ENCODE measurements around the gene DTD2. TPM values are rescaled to one million over a fixed set of nuclear protein-coding genes. Genes with fewer than 3 reads are reported as not detected.

DTD2 gene
- total RNA-seq, 2 donors from 2014 or later = 15.1 to 16.2 TPM

GRCh38 chr14:31408421-31408820, 48.9 kb downstream of the DTD2 start:
- H3K4me3 Mint-ChIP-seq = no peak overlapping the region
- H3K27me3 Mint-ChIP-seq = no peaks in the 10 kb centered on the region
- ATAC-seq (no peak), DNase-seq (ENCODE audit: low spot score) (no peak)
- H3K27ac Mint-ChIP-seq = no peak overlapping the region
- H3K36me3 Mint-ChIP-seq = no peaks in the 10 kb centered on the region
- peaks cover 3 to 6% of the 10 kb centered on the region in 2 donors for H3K4me1 Mint-ChIP-seq (ENCODE audit: low read depth in 2 of 2)
- H3K9me3 Mint-ChIP-seq = no peaks in the 10 kb centered on the region

- H3K4me3 Mint-ChIP-seq = no peak overlapping the region
- no peak overlapping the region for H3K27ac Mint-ChIP-seq
- H3K27me3 Mint-ChIP-seq = no peaks in the 10 kb centered on the region
- ATAC-seq (no peak), DNase-seq (ENCODE audit: low spot score) (no peak)
- H3K36me3 Mint-ChIP-seq = peaks cover 5% of the 10 kb centered on the region
- peaks cover 5 to 10% of the 10 kb centered on the region in 2 donors for H3K4me1 Mint-ChIP-seq (ENCODE audit: low read depth in 2 of 2)
- H3K9me3 Mint-ChIP-seq = no peaks in the 10 kb centered on the region
Observed at GRCh38 chr14:31405599-31406232, 51.6 kb downstream of the DTD2 start.

- H3K27me3 Mint-ChIP-seq = no peaks in the 10 kb centered on the region
- no peak overlapping the region for H3K27ac Mint-ChIP-seq
- peaks cover 4 to 9% of the 10 kb centered on the region in 2 donors for H3K4me1 Mint-ChIP-seq (ENCODE audit: low read depth in 2 of 2)
- no peaks in the 10 kb centered on the region for H3K9me3 Mint-ChIP-seq
- ATAC-seq (no peak), DNase-seq (ENCODE audit: low spot score) (no peak)
- H3K4me3 Mint-ChIP-seq = no peak overlapping the region
- peaks cover 5% of the 10 kb centered on the region for H3K36me3 Mint-ChIP-seq
Observed at GRCh38 chr14:31405106-31405505, 52.2 kb downstream of the DTD2 start.

- Mint-ChIP-seq H3K36me3 (peaks cover 5% of the 10 kb centered on the region), H3K4me3 (no peak overlapping the region), H3K27me3 (no peaks in the 10 kb centered on the region), H3K9me3 (no peaks in the 10 kb centered on the region), H3K27ac (no peak overlapping the region), H3K4me1 (ENCODE audit: low read depth in 2 of 2) (peaks cover 6 to 14% of the 10 kb centered on the region in 2 donors)
- ATAC-seq = no peak
- no peak for DNase-seq (ENCODE audit: low spot score)
Observed at GRCh38 chr14:31403707-31404106, 53.6 kb downstream of the DTD2 start.

- ATAC-seq (no peak), DNase-seq (ENCODE audit: low spot score) (no peak)
- Mint-ChIP-seq H3K36me3 (peaks cover 5% of the 10 kb centered on the region), H3K9me3 (no peaks in the 10 kb centered on the region), H3K27ac (no peak overlapping the region), H3K4me1 (ENCODE audit: low read depth in 2 of 2) (peaks cover 6 to 19% of the 10 kb centered on the region in 2 donors), H3K27me3 (no peaks in the 10 kb centered on the region), H3K4me3 (no peak overlapping the region)
Observed at GRCh38 chr14:31402764-31403439, 54.4 kb downstream of the DTD2 start.

GRCh38 chr14:31401369-31401932, 55.9 kb downstream of the DTD2 start:
- Mint-ChIP-seq H3K9me3 (no peaks in the 10 kb centered on the region), H3K4me3 (peak overlapping the region; percentile 5), H3K27me3 (no peaks in the 10 kb centered on the region), H3K4me1 (ENCODE audit: low read depth in 2 of 2) (peaks cover 6 to 19% of the 10 kb centered on the region in 2 donors), H3K36me3 (peaks cover 5% of the 10 kb centered on the region), H3K27ac (peak overlapping the region; percentile 12 to 37)
- DNase-seq (ENCODE audit: low spot score) (no peak), ATAC-seq (no peak)

- ATAC-seq (peak; percentile 46 to 52), DNase-seq (ENCODE audit: low spot score) (no peak)
- Mint-ChIP-seq H3K4me1 (ENCODE audit: low read depth in 2 of 2) (peaks cover 6 to 19% of the 10 kb centered on the region in 2 donors), H3K36me3 (peaks cover 5% of the 10 kb centered on the region), H3K9me3 (no peaks in the 10 kb centered on the region), H3K4me3 (peak overlapping the region; percentile 63), H3K27ac (peak overlapping the region; percentile 69 to 90), H3K27me3 (no peaks in the 10 kb centered on the region)
Observed at GRCh38 chr14:31400031-31400638, 57.2 kb downstream of the DTD2 start.

Other genes with a start within 250 kb of the DTD2 start
- 100 to 1,000 TPM in 1 of 2 donors, 10 to 100 TPM in 1; 99.1 to 135 TPM for gene HECTD1, start 249.7 kb downstream of the DTD2 start, total RNA-seq
- 10 to 100 TPM; 19.9 to 20.0 TPM for gene HEATR5A, start 37.0 kb downstream of the DTD2 start, total RNA-seq
- not detected for gene GPR33, start 30.5 kb upstream of the DTD2 start, total RNA-seq
- gene NUBPL, start 103.9 kb upstream of the DTD2 start, total RNA-seq = 10 to 100 TPM in 1 of 2 donors, 1 to 10 TPM in 1; 9.0 to 12.3 TPM